Fibroblast of villous mesenchyme (primary cell): Measurements from ENCODE around the gene GPR18. TPM values are rescaled to one million over a fixed set of nuclear protein-coding genes. Genes with fewer than 3 reads are reported as not detected.

Source experiments
- DNase-seq: peaks from one replicate; pipeline ENCODE4 v3.0.0-alpha.2; 2010; ENCODE audit warnings: low read depth
- H3K4me3 ChIP-seq: 2 replicates; pipeline ENCODE4 v1.5.1; 2011; ENCODE audit warnings: low read depth, mild to moderate bottlenecking, low read length
- CTCF ChIP-seq: IDR thresholded peaks from 2 replicates; pipeline ENCODE4 v1.5.1; 2012; ENCODE audit warnings: low read depth, mild to moderate bottlenecking, low read length; ENCODE audit not compliant: insufficient read depth
- total RNA-seq: library from RNA; depleted of rRNA; stranded (reverse); fragments of >200 nt; gene quantifications from 2 replicates; pipeline ENCODE4 v1.2.3, GENCODE V29; 2012

The GPR18 gene
- total RNA-seq, 1 donor: not detected

- DNase-seq: no peak
- no peak overlapping the region for H3K4me3 ChIP-seq
- TF ChIP-seq CTCF: no peak
Observed at GRCh38 chr13:99299256-99299919, 41.2 kb upstream of the GPR18 start.

- no peak for DNase-seq
- no peak for TF ChIP-seq CTCF
- no peak overlapping the region for H3K4me3 ChIP-seq
Observed at GRCh38 chr13:99298056-99298455, 39.9 kb upstream of the GPR18 start.

- DNase-seq: no peak
- TF ChIP-seq CTCF: no peak
Observed at GRCh38 chr13:99297331-99297730, 39.2 kb upstream of the GPR18 start.

GRCh38 chr13:99296398-99296797 lies 38.2 kb upstream of the GPR18 start:
- no peak for DNase-seq
- no peak overlapping the region for H3K4me3 ChIP-seq
- TF ChIP-seq CTCF: no peak

More at GRCh38 chr13:99297331-99297730, 39.2 kb upstream of the GPR18 start:
- no peak overlapping the region for H3K4me3 ChIP-seq

GRCh38 chr13:99295488-99296252 lies 37.5 kb upstream of the GPR18 start:
- no peak overlapping the region for H3K4me3 ChIP-seq
- TF ChIP-seq CTCF: no peak
- no peak for DNase-seq

GRCh38 chr13:99294958-99295357 lies 36.8 kb upstream of the GPR18 start:
- no peak for TF ChIP-seq CTCF
- DNase-seq: no peak
- H3K4me3 ChIP-seq: no peak overlapping the region

- TF ChIP-seq CTCF: no peak
- H3K4me3 ChIP-seq: no peak overlapping the region
- no peak for DNase-seq
Observed at GRCh38 chr13:99294198-99294597, 36.0 kb upstream of the GPR18 start.
